Ovary (tissue), 9 donors: ENCODE results near the gene ADRM1. TPM values are rescaled to one million over a fixed set of nuclear protein-coding genes. Genes with fewer than 3 reads are reported as not detected.
A peak's percentile ranks its signal among the peaks of the same experiment; 100 is the strongest.

Source experiments
- DNase-seq, 5 donors: peaks; one replicate each; pipeline ENCODE4 v3.0.0-alpha.2; 2019 to 2020
- H3K27ac ChIP-seq, 2 donors: fragments of 200-600 bp; one replicate each; pipeline versions ENCODE4 v1.5.1 to v1.8.0; 2019 to 2022
- H3K27me3 ChIP-seq: fragments of 200-600 bp; one replicate; pipeline ENCODE4 v1.8.0; 2022
- H3K36me3 ChIP-seq: fragments of 200-600 bp; sonication (generic); one replicate; pipeline ENCODE4 v1.5.1; 2019
- H3K4me1 ChIP-seq: one replicate; pipeline ENCODE4 v1.8.1; 2013; ENCODE audit warnings: mild to moderate bottlenecking, moderate library complexity; ENCODE audit not compliant: insufficient read depth
- H3K4me3 ChIP-seq: fragments of 200-600 bp; sonication (generic); one replicate; pipeline ENCODE4 v1.5.1; 2017
- H3K9me3 ChIP-seq, 2 donors: fragments of 200-600 bp in 1 of 2; sonication (generic) in 1 of 2; one replicate each; pipeline versions ENCODE4 v1.5.1 to v1.8.1; 2013 to 2019; ENCODE audit warnings: mild to moderate bottlenecking in 1 of 2, moderate library complexity in 1 of 2
- CTCF ChIP-seq, 3 donors: fragments of 450-650 bp in 2 of 3; fragments of 200-600 bp in 1 of 3; IDR thresholded peaks; one replicate each; pipeline versions ENCODE4 v1.5.1 to v1.8.0; 2016 to 2022; ENCODE audit warnings: antibody characterized with exemption in 3 of 3, mild to moderate bottlenecking in 1 of 3
- EP300 ChIP-seq: sonication (generic); formaldehyde crosslinking; IDR thresholded peaks from one replicate; pipeline ENCODE4 v1.6.1; 2017; ENCODE audit warnings: antibody characterized with exemption
- POLR2A ChIP-seq: fragments of 450-650 bp; IDR thresholded peaks from one replicate; pipeline ENCODE4 v1.6.1; 2017; ENCODE audit warnings: antibody characterized with exemption, mild to moderate bottlenecking, moderate library complexity
- WGBS, 3 donors: extraction: QIAGEN DNeasy Blood & Tissue Kit in 1 of 3; methylation state at CpG; one replicate each; pipeline versions ENCODE4 v1.1.5 to v1.1.7; 2013 to 2017; 5-methylcytosine and 5-hydroxymethylcytosine counted together
- intact Hi-C, 4 donors: fragments of 100-400 bp; cut with DNase I; formaldehyde crosslinking; loops; one replicate each; pipeline versions ENCODE4 v1.11.0 to v1.15.1; 2022 to 2023
- polyA plus RNA-seq, 2 donors: library from polyadenylated mRNA; stranded (reverse); fragments of 200-250 nt in 1 of 2; fragments of 350-450 nt in 1 of 2; fragmentation: Illumina TruSeq in 1 of 2; extraction: RNeasy Lipid Tissue Mini Kit (QIAGEN cat#74804) in 1 of 2; gene quantifications; one replicate each; pipeline ENCODE4 v1.2.3, GENCODE V29; 2013 to 2014
- total RNA-seq, 7 donors: library from RNA; depleted of rRNA in 2 of 7; stranded (reverse); fragments of >200 nt in 2 of 7; fragmentation: NEBNext Ultra II Directional in 3 of 7; extraction: Animal tissue kit (Norgen Biotek cat#: 25700) in 3 of 7; gene quantifications; one replicate each; pipeline versions ENCODE4 v1.1.0 to v1.2.4, GENCODE V29; 2016 to 2023
- donor health status: DM: no; HTN: no; CAD: no; lungs with moderate emphysema.
- donor health status: DM: no; HTN: no; CAD: no.
- donor health status: Bipolar disorder and iron deficiency.
- donor health status: DM: yes; HTN: yes; CAD: no.
- donor health status: DM: no; HTN: no; CAD: no.
- donor health status: DM: yes; HTN: yes; CAD: no.

The ADRM1 gene
- total and polyA plus RNA-seq, 9 donors = 7.8 to 109 (median 55.2) TPM

GRCh38 chr20:62268228-62268900 lies 34.4 kb upstream of the ADRM1 start:
- Histone ChIP-seq H3K27ac (no peak overlapping the region), H3K27me3 (no peaks in the 10 kb centered on the region), H3K4me1 (peaks cover 14% of the 10 kb centered on the region), H3K9me3 (no peaks in the 10 kb centered on the region), H3K36me3 (no peaks in the 10 kb centered on the region), H3K4me3 (no peak overlapping the region)
- WGBS, 3 donors = 81 to 92% (median 82%) methylated on average over 7 of the region's 7 CpGs
- no peak for TF ChIP-seq EP300
- no peak for TF ChIP-seq POLR2A
- no peak for TF ChIP-seq CTCF (IDR thresholded peaks at IDR 0.05)
- intact Hi-C loops = no loop called here
- DNase-seq = no peak

GRCh38 chr20:62269378-62269777 lies 33.4 kb upstream of the ADRM1 start:
- H3K36me3 ChIP-seq = no peaks in the 10 kb centered on the region
- no peak overlapping the region for H3K4me3 ChIP-seq
- DNase-seq = peak in 1 of 5 donors; percentile 51
- TF ChIP-seq EP300 = no peak
- TF ChIP-seq CTCF (IDR thresholded peaks at IDR 0.05) = no peak
- H3K27me3 ChIP-seq = no peaks in the 10 kb centered on the region
- 6 to 45% (median 17%) methylated on average over 14 of the region's 14 CpGs for WGBS, 3 donors
- H3K9me3 ChIP-seq = no peaks in the 10 kb centered on the region
- intact Hi-C loops = no loop called here
- H3K27ac ChIP-seq = peak overlapping the region in 1 of 2 donors; percentile 34
- H3K4me1 ChIP-seq = peaks cover 18% of the 10 kb centered on the region

DNA sequence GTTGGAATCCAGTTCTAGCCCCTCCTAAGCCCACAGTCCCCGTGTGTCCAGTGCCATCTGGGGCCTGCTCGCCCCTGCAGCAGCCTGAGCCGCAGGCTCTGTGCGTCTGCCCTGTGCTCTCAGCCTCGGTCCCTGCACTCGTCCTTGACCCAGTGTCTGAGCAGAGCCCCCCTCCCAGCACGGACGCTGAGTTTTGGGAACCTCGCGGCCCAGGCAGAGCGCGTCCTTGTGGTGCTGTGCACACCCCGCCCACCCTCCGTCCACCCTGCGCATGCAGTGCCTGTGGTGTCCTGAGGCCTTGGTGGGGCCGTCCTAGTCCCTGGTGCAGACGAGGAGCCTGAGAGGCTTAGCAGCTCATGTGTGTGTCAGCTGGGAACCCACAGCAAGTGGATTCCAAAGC lies 32.9 kb upstream of the ADRM1 start:
- peak; percentile 52 to 86 (median 66) for DNase-seq
- intact Hi-C loops = no loop called here
- H3K4me1 ChIP-seq = peaks cover 20% of the 10 kb centered on the region
- H3K27me3 ChIP-seq = no peaks in the 10 kb centered on the region
- TF ChIP-seq EP300 (no peak), POLR2A (no peak), CTCF (IDR thresholded peaks at IDR 0.05) (peak in 1 of 3 donors; percentile 24)
- WGBS, 3 donors = 14 to 34% (median 16%) methylated on average over 15 to 17 of the region's 17 CpGs
- H3K36me3 ChIP-seq = no peaks in the 10 kb centered on the region
- H3K4me3 ChIP-seq = no peak overlapping the region
- peak overlapping the region in 1 of 2 donors; percentile 48 for H3K27ac ChIP-seq
- H3K9me3 ChIP-seq = no peaks in the 10 kb centered on the region

GRCh38 chr20:62272200-62272599 lies 30.6 kb upstream of the ADRM1 start:
- Histone ChIP-seq H3K4me3 (no peak overlapping the region), H3K36me3 (no peaks in the 10 kb centered on the region), H3K4me1 (peaks cover 20% of the 10 kb centered on the region), H3K27ac (no peak overlapping the region), H3K9me3 (no peaks in the 10 kb centered on the region), H3K27me3 (no peaks in the 10 kb centered on the region)
- intact Hi-C loops = no loop called here
- DNase-seq = no peak
- 94 to 95% (median 94%) methylated on average over 10 of the region's 10 CpGs for WGBS, 3 donors
- TF ChIP-seq CTCF (IDR thresholded peaks at IDR 0.05) (no peak), EP300 (no peak), POLR2A (no peak)
